Ishikawa (cell line): Measurements from ENCODE around the gene PPARG.

Experiments
- CREB1 ChIP-seq: IDR thresholded peaks from 2 replicates; pipeline ENCODE4 v1.6.1; 2012; ENCODE audit warnings: low read depth
- EGR1 ChIP-seq: IDR thresholded peaks from 2 replicates; pipeline ENCODE4 v1.6.1; 2012
- EP300 ChIP-seq: IDR thresholded peaks from 2 replicates; pipeline ENCODE4 v1.6.1; 2012; ENCODE audit warnings: borderline replicate concordance
- FOXM1 ChIP-seq: IDR thresholded peaks from 2 replicates; pipeline ENCODE4 v1.6.1; 2012; ENCODE audit warnings: low read depth, borderline replicate concordance
- MAX ChIP-seq: IDR thresholded peaks from 2 replicates; pipeline ENCODE4 v1.6.1; 2012
- RAD21 ChIP-seq: IDR thresholded peaks from 2 replicates; pipeline ENCODE4 v1.6.1; 2012; ENCODE audit warnings: low read depth
- REST ChIP-seq: IDR thresholded peaks from 2 replicates; pipeline ENCODE4 v1.6.1; 2012; ENCODE audit warnings: low read depth, mild to moderate bottlenecking
- TAF1 ChIP-seq: IDR thresholded peaks from 2 replicates; pipeline ENCODE4 v1.6.1; 2012; ENCODE audit warnings: low read depth, mild to moderate bottlenecking
- TCF12 ChIP-seq: IDR thresholded peaks from 2 replicates; pipeline ENCODE4 v1.6.1; 2012; ENCODE audit warnings: low read depth
- TEAD4 ChIP-seq: IDR thresholded peaks from 2 replicates; pipeline ENCODE4 v1.6.1; 2012
- USF1 ChIP-seq: IDR thresholded peaks from 2 replicates; pipeline ENCODE4 v1.6.1; 2012
- YY1 ChIP-seq: IDR thresholded peaks from 2 replicates; pipeline ENCODE4 v1.6.1; 2012; ENCODE audit warnings: low read depth

GRCh38 chr3:12357456-12357855, 68.6 kb downstream of the PPARG start:
- TF ChIP-seq USF1, result no peak
- no peak for TF ChIP-seq YY1
- no peak for TF ChIP-seq CREB1
- TF ChIP-seq EGR1, result no peak
- TF ChIP-seq MAX, result no peak
- no peak for TF ChIP-seq EP300
- TF ChIP-seq REST, result no peak
- no peak for TF ChIP-seq TEAD4
- TF ChIP-seq RAD21, result no peak
- no peak for TF ChIP-seq TAF1
- TF ChIP-seq TCF12, result no peak
- TF ChIP-seq FOXM1, result no peak
